SK-N-DZ (cell line): ENCODE results near the gene GALNT14.

ENCODE experiments used
- DNase-seq: peaks from one replicate; pipeline ENCODE4 v3.0.0-alpha.2; 2015; ENCODE audit warnings: low spot score

GALNT14 gene

DNA sequence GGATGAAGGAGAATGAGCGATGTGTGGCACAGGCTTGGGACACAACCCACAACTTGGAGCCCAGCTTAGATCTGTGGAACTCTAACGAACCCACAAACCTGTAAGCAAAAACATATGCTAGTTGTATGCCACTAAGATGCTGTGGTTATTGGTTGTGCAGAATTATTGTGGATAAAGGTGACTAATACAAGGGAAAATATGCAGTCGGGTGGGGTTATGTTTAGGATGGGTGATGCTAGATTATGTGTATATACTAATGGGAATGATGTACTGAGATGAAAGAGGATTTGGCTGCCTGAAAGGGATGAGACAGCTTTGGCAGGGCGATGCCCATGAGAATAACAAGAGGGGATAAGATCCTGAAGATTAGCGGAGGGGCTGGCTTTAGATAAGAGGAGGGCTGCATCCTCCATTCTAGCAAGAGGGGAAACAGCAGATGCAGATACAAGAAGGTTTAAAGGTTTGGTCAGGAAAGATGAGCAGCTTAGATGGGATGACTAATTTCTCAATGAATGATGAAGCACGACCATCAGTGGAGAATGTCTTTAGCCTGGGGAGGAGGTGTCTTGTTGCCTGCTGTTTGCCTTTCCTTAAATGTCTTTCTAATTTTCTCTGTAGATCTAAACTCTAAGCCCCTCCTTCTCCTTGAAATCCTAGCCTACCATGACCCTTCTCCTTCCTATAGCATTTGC, 49.6 kb downstream of the GALNT14 start:
- DNase-seq, result no peak

DNA sequence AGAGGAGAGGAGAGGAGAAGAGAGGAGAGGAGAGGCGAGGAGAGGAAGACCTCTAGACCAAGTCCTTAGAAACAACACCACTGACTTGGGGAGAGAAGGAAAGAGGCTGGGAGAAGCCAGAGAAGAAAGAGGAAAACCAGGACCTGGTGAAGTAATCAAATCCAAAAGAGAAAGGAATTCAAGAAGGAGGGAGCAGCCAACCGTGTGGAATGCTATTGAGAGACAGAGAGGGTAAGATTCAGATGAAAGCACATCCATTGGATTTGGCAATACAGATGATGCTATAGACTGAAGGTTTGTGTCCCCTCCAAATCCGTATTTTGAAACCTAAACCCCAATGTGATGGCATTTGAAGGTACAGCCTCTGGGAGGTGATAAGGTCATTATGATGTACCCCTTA, 50.7 kb downstream of the GALNT14 start:
- no peak for DNase-seq

- DNase-seq, result no peak
These were observed 51.6 kb downstream of the GALNT14 start for GRCh38 chr2:31086590-31086989.

GRCh38 chr2:31083234-31083993, 54.8 kb downstream of the GALNT14 start:
- DNase-seq, result no peak

- DNase-seq, result no peak
These were observed 56.2 kb downstream of the GALNT14 start for GRCh38 chr2:31082002-31082401.

GRCh38 chr2:31081492-31081891, 56.7 kb downstream of the GALNT14 start:
- no peak for DNase-seq

- no peak for DNase-seq
These were observed 57.9 kb downstream of the GALNT14 start for GRCh38 chr2:31080361-31080760.

- DNase-seq, result no peak
These were observed 58.6 kb downstream of the GALNT14 start for GRCh38 chr2:31079665-31080064.

DNA sequence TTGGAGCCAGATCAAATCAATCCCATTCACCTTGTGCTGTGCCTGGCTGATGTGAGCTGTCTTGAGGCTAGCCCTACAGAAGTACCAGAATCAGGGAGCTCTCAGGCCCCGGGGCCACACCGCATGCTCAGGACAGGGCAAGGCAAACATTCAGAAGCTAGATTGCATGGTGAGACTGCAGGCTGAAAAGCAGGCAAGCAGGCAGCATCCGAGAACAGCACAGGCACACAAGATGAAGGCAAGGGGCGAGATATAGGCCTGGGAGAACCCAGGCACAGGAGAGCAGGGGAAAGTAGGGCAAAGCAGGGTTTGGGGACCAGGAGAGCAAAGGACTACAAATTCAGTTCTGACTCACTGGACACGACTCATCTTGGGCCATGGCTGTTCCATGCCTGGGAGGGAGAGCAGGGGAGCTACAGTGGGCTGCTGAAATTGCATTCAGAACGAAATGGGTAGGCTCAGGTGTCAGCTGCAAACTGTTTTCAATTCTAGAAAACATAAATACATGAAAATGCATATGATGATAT, 59.6 kb downstream of the GALNT14 start:
- no peak for DNase-seq

DNA sequence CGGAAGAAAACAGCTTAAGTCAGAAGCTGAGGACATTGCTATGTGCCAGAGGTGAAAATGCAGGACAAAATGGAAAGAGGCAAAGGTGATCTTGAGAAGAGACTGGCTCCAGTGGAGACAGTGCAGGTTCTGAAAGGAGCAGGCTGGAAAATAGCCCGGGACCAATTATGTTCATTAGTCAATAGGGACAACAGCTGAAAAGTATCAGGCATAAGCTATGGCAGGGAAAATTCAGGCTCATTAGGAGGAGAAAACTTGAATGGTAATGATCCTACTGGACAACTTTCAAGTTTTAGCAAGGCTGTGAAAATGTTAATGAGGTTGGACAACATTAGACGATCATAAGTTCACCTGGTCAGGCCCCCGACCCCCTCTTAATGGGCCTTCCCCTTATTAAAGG, 60.2 kb downstream of the GALNT14 start:
- no peak for DNase-seq

DNA sequence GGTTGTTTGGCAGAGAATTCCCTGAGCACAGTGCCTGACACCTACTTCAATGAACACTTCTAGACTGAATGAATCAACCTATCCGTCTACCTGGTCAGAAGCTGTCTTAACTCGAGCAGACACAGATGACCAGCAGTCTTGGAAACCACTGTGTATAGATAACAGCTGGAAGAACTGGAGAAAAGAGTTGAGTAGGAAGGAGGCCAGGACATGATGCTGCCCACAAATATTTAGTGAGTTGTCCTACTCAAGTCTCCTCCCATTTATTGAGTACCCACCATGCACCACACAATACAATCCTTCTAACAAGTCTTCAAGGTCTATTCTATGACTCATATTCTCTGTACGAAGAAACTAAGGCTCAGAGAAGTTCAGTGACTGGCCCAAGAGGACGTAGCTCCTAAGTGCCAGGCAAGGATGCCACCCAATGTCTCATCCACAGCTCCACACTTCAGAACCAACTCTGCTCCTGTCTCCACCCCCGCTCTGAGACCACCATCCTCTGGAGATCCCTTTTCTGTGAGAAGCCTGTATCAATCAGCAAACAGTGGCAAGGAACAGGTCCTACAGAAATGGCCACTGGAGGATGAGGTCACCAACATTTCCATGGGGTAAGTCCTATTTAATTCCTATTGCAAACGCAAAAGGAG, 62.2 kb downstream of the GALNT14 start:
- no peak for DNase-seq

GRCh38 chr2:31075431-31075830, 62.8 kb downstream of the GALNT14 start:
- no peak for DNase-seq

- no peak for DNase-seq
These were observed 66.5 kb downstream of the GALNT14 start for GRCh38 chr2:31071741-31072140.

- DNase-seq, result no peak
These were observed 67.7 kb downstream of the GALNT14 start for GRCh38 chr2:31070339-31071125.

DNA sequence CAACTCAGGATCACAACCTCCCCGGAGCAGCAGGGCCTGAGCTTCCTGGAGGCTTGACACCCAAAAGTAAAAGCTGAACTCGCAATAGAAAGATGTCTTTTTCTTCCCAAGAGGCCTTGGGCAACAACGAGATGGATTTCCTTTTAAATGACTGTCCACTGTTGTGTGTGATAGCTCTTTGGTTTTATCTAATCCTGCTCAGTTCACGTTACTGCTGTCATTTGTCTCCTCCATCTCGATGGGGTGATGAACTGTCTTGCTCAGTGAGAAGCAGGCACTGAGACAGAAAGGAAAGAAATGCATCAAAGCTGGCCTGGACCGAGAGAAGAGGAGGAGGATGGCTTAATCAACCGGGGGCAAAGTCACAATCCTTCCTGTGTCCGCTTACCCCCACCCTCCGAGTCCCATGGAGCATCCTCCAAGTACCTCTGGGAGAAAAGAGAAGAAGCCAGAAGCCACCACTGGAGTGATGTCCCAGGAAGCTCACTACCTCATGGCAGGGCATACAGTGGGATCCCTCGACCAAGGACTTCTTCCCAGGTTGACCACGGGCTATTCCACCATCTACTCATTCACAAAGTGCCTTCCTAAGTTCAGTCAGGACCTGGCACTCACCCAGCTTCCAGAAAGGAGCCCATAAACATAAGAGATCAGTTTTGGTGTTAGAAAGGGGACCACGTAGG, 68.5 kb downstream of the GALNT14 start:
- DNase-seq, result no peak

GRCh38 chr2:31067259-31067658, 71.0 kb downstream of the GALNT14 start:
- DNase-seq, result no peak

DNA sequence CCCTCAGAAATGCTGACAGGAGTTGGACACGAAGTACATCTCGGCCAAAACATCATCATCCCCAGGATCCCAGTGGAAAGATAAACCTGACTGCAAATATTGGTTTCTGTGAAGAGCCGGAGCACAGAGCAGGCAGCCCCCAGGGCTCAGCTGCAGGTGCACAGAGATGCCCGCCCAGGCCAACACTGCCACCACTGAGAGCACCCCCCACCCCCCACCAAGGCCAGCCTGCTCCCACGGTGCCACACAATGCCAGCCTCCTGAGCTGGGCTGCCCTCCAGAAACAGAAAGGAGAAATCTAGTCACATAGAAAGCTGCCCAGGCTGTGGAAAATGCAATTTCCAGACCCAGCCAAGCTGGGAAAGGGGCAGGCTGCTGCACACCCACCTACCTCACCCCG, 71.7 kb downstream of the GALNT14 start:
- DNase-seq, result no peak

DNA sequence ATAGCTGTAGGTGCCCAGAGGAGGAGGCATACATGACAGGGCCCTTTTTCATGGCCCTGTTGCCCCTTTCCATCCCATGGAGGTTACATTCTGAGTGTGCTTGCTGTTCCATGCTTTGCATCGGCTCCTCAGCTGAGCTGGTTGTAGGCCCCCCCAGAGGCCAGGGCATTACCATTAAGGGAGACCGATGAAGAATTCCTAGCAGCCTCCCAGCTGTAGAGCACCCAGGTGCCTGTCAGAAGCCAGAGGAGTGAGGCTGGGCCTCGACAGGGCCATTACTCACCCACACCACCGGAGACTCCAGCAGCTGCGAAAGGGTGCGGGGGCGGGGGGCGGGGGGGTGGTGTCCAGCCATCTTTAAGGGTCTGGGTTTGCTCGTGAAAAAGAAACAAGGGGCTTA, 72.2 kb downstream of the GALNT14 start:
- DNase-seq, result no peak

DNA sequence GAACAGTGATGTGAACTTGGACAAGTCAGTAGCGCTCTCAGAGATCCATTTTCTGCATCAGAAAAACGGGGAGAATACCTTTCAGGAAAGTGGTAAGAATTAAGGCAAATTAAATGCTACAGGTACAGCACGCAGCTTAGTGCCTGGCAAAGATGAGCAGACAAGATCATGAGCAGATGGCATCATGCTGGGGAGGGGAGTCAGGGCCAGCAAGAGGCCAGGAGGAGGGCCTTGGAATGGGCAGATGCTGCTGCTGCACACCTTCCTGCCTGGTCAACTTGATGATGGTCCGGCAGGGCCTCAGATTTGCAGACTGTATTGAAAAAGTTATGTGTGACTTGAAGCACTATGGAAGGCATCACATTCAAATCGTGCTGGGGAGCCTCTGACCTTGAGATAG, 72.9 kb downstream of the GALNT14 start:
- no peak for DNase-seq

GRCh38 chr2:31060397-31060796, 77.8 kb downstream of the GALNT14 start:
- DNase-seq, result no peak
